Measurements from ENCODE around the gene ASNS.

The ASNS gene

DNA sequence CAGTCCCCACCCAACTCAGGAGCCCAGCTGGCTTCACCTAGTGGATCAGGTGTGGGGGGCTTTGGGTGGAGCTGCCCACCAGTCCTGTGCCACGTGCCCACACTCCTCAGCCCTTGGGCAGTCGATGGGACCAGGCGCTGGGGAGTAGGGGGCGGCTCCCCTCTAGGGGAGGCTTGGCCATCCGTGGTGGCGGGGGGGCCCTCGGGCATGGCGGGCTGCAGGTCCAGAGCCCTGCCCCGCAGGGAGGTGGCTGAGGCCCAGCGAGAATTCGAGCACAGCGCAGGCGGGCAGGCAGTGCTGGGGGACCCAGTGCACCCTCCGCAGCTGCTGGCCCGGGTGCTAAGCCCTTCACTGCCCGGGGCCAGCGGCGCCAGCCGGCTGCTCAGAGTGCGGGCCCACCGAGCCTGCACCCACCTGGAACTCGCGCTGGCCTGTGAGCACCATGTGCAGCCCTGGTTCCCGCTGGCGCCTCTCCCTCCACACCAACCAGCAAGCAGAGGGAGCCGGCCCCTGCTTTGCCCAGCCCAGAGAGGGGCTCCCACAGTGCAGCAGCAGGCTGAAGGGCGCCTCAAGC is 29.3 kb downstream of the ASNS start:
- no peak for DNase-seq

DNA sequence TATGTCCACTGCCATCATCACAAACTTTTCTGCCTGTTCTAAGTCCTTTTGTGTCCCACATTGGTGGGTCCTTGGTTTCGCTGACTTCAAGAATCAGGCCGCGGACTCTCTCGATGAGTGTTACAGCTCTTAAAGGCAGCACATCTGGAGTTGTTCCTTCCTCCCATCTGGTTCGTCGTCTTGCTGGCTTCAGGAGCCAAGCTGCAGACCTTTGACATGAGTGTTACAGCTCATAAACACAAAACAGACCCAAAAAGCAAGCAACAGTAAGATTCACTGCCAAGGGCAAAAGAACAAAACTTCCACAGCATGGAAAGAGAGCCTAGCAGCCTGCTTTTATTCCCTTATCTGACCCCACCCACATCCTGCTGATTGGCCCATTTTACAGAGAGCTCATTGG is 30.2 kb downstream of the ASNS start:
- no peak for DNase-seq

DNA sequence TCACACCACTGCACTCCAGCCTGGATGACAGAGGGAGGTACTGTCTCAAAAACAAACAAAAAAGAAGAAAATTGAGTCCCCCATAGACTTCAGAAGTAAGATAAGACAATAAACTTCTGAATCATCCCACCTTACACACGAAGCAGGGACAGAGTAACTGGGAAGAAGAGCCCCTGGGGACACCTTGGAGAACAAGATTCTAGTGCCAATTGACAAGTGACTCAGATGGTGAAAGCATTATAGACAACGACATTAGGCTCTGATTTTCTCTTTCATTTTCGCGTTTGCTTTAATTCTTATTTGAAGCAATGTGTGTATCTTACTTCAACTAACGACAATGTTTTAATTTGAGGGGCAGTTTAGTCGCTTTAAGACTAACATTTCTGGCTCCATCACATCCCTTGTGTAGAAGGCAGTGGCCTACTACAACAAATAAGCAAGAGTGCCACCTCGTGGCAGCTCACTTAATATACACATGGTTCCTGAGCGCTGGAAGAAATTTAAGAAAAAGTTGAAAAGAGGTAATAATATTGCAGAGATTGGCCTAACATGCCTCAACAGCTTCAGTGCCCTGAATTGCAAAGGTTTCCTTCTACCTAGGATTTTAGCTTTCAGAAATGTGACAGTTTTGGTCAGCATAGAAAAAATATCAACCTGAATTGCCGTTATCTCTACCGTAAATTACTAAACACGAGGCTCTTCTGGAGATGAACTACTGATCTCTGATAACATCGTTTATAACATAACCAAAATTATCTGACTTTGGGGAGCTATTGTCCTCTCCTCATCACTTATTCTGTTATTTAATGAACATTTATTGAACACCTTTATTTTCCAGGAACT is 36.7 kb downstream of the ASNS start:
- no peak for DNase-seq

DNA sequence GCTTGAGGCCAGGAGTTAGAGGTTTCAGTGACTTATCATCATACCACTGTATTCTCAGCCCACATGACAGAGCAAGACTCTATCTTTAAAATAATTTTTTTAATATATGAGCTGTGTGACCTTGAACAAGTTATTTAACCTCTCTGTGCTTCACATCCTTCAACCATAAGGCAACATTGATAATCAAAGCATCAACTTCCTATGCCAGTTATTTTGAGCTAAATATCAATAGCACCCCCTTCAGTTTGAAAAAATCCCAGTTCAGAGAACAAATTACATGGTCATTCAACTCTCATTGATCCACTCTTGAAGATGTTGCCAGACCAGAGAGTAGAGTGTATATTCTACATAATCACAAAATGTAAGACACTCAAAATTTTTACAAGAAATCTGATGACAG is 53.0 kb downstream of the ASNS start:
- no peak for DNase-seq

DNA sequence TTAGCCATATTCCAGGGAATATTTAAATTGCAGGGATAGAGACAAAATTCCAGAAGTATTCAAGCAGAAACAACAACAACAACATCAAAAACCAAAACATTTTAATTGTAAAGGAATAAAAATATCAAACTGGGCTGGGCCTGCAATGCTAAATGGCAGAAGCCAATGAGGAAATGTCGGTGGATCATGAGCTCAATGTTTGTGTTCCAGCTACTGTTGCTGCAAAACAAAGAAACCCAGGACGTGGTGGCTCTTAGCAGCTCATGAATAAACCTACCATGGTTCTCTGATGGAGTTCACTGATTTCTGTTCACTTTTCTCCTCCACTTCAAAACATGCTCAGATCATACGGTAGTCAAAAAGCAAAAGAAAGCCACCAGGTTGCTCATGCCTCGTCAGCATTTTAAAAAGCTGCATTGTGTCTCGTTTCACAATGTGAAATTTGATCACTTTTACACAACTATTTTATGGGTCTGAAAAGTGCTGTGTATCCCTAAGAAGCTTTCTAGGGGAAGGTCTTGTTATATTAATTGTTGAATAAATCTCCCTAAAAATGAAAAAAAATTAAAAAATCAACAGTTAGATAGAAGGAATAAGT is 54.0 kb downstream of the ASNS start:
- DNase-seq = no peak

Data from KG1 (cell line).